Naive B cell (primary cell): ENCODE data around the gene TANC1. TPM values are rescaled to one million over a fixed set of nuclear protein-coding genes. Genes with fewer than 3 reads are reported as not detected.
"Not testable (repeated sequence)": the region's sequence is repeated elsewhere in the genome, so short reads cannot be mapped to it uniquely, and the experiment has no call there.

Source experiments
- ATAC-seq, 2 donors: fragments of 150-1000 bp; cut with Tn5 transposase; 2 replicates each; pipeline ENCODE4 v1.10.0; 2021; ENCODE audit warnings: low read depth in 2 of 2, mild to moderate bottlenecking in 2 of 2, moderate library complexity in 2 of 2
- DNase-seq: peaks from one replicate; pipeline ENCODE4 v3.0.0; 2022
- H3K27ac Mint-ChIP-seq, 6 donors: one replicate each; pipeline ENCODE4 v1.8.0; 2020 to 2022; ENCODE audit warnings: mild to moderate bottlenecking in 6 of 6, mixed read lengths in 6 of 6, moderate library complexity in 5 of 6, inconsistent platforms in 2 of 6
- H3K27me3 Mint-ChIP-seq, 3 donors: one replicate each; pipeline ENCODE4 v1.8.0; 2021 to 2022; ENCODE audit warnings: mixed read lengths in 3 of 3, mild to moderate bottlenecking in 1 of 3
- H3K36me3 Mint-ChIP-seq, 2 donors: one replicate each; pipeline ENCODE4 v1.8.0; 2020 to 2022; ENCODE audit warnings: mixed read lengths in 2 of 2, inconsistent platforms in 1 of 2, mild to moderate bottlenecking in 1 of 2
- H3K4me1 Mint-ChIP-seq, 3 donors: one replicate each; pipeline ENCODE4 v1.8.0; 2020 to 2022; ENCODE audit warnings: mixed read lengths in 3 of 3, inconsistent platforms in 1 of 3, mild to moderate bottlenecking in 1 of 3, moderate library complexity in 1 of 3
- H3K4me3 Mint-ChIP-seq, 8 donors: one replicate each; pipeline ENCODE4 v1.8.0; 2020 to 2022; ENCODE audit warnings: mild to moderate bottlenecking in 8 of 8, mixed read lengths in 8 of 8, moderate library complexity in 8 of 8, inconsistent platforms in 2 of 8
- H3K9me3 Mint-ChIP-seq, 7 donors: one replicate each; pipeline ENCODE4 v1.8.0; 2020 to 2022; ENCODE audit warnings: mixed read lengths in 7 of 7, mild to moderate bottlenecking in 5 of 7, inconsistent platforms in 2 of 7, moderate library complexity in 1 of 7
- polyA plus RNA-seq, 6 donors: library from polyadenylated mRNA; unstranded; fragments of 300-500 nt; fragmentation: Illumina TruSeq; gene quantifications; one replicate each; pipeline ENCODE4 v1.2.3, GENCODE V29; 2021; ENCODE audit warnings: low read depth in 6 of 6

TANC1 gene
- polyA plus RNA-seq, 6 donors from 2014 or later = 0.05 to 0.16 (median 0.09) TPM; not detected in 2

GRCh38 chr2:159131267-159131913 lies 162.9 kb downstream of the TANC1 start:
- Mint-ChIP-seq H3K27ac (peak overlapping the region in 1 of 6 donors; percentile 1), H3K9me3 (peaks cover 0 to 6% (median 0%) of the 10 kb centered on the region in 7 donors), H3K4me3 (no peak overlapping the region), H3K36me3 (no peaks in the 10 kb centered on the region), H3K4me1 (peaks cover 0 to 12% (median 0%) of the 10 kb centered on the region in 3 donors), H3K27me3 (peaks cover 0 to 19% (median 4%) of the 10 kb centered on the region in 3 donors)
- DNase-seq = no peak
- ATAC-seq = no peak

- ATAC-seq (no peak), DNase-seq (no peak)
- Mint-ChIP-seq H3K4me1 (peaks cover 0 to 12% (median 0%) of the 10 kb centered on the region in 3 donors), H3K36me3 (no peaks in the 10 kb centered on the region), H3K27ac (no peak overlapping the region), H3K4me3 (no peak overlapping the region), H3K27me3 (peaks cover 0 to 19% (median 4%) of the 10 kb centered on the region in 3 donors), H3K9me3 (peaks cover 0 to 6% (median 0%) of the 10 kb centered on the region in 7 donors)
Measured at GRCh38 chr2:159131914-159132281, 163.5 kb downstream of the TANC1 start.

- no peak for DNase-seq
- no peak for ATAC-seq
- peaks cover 0 to 19% (median 4%) of the 10 kb centered on the region in 3 donors for H3K27me3 Mint-ChIP-seq
- no peak overlapping the region for H3K4me3 Mint-ChIP-seq
- H3K36me3 Mint-ChIP-seq = no peaks in the 10 kb centered on the region
- H3K9me3 Mint-ChIP-seq = no peaks in the 10 kb centered on the region
- peaks cover 0 to 12% (median 0%) of the 10 kb centered on the region in 3 donors for H3K4me1 Mint-ChIP-seq
- H3K27ac Mint-ChIP-seq = no peak overlapping the region
Measured at GRCh38 chr2:159133797-159134196, 165.4 kb downstream of the TANC1 start.

GRCh38 chr2:159134979-159135378 lies 166.5 kb downstream of the TANC1 start:
- DNase-seq (no peak), ATAC-seq (no peak)
- H3K4me1 Mint-ChIP-seq = peaks cover 0 to 3% (median 0%) of the 10 kb centered on the region in 3 donors
- no peaks in the 10 kb centered on the region for H3K9me3 Mint-ChIP-seq
- no peak overlapping the region for H3K27ac Mint-ChIP-seq
- no peaks in the 10 kb centered on the region for H3K36me3 Mint-ChIP-seq
- peaks cover 0 to 12% (median 4%) of the 10 kb centered on the region in 3 donors for H3K27me3 Mint-ChIP-seq
- no peak overlapping the region for H3K4me3 Mint-ChIP-seq

GRCh38 chr2:159136391-159136790 lies 168.0 kb downstream of the TANC1 start:
- Mint-ChIP-seq H3K27ac (no peak overlapping the region), H3K27me3 (peaks cover 3 to 4% (median 4%) of the 10 kb centered on the region in 3 donors), H3K4me1 (no peaks in the 10 kb centered on the region), H3K4me3 (no peak overlapping the region), H3K9me3 (peaks cover 0 to under 1% (median 0%) of the 10 kb centered on the region in 7 donors), H3K36me3 (no peaks in the 10 kb centered on the region)
- ATAC-seq (no peak), DNase-seq (no peak)

- no peak for DNase-seq
- H3K36me3 Mint-ChIP-seq = no peaks in the 10 kb centered on the region
- no peaks in the 10 kb centered on the region for H3K4me1 Mint-ChIP-seq
- no peak overlapping the region for H3K27ac Mint-ChIP-seq
- no peak overlapping the region for H3K4me3 Mint-ChIP-seq
- peaks cover 0 to 2% (median 0%) of the 10 kb centered on the region in 7 donors for H3K9me3 Mint-ChIP-seq
- ATAC-seq = no peak
- H3K27me3 Mint-ChIP-seq = peaks cover 0 to 9% (median 0%) of the 10 kb centered on the region in 3 donors
Measured at GRCh38 chr2:159137511-159138241, 169.2 kb downstream of the TANC1 start.

GRCh38 chr2:159138642-159139182 lies 170.3 kb downstream of the TANC1 start:
- DNase-seq = no peak
- Mint-ChIP-seq H3K4me3 (no peak overlapping the region), H3K4me1 (no peaks in the 10 kb centered on the region), H3K9me3 (peaks cover 0 to 2% (median 0%) of the 10 kb centered on the region in 7 donors), H3K27me3 (peaks cover 0 to 9% (median 0%) of the 10 kb centered on the region in 3 donors), H3K36me3 (no peaks in the 10 kb centered on the region), H3K27ac (no peak overlapping the region)
- no peak for ATAC-seq

GRCh38 chr2:159139216-159139933 lies 170.9 kb downstream of the TANC1 start:
- Mint-ChIP-seq H3K4me1 (no peaks in the 10 kb centered on the region), H3K27me3 (peaks cover 0 to 9% (median 4%) of the 10 kb centered on the region in 3 donors), H3K36me3 (no peaks in the 10 kb centered on the region), H3K9me3 (peaks cover 0 to 2% (median 0%) of the 10 kb centered on the region in 7 donors), H3K27ac (peak overlapping the region in 1 of 6 donors; percentile 73), H3K4me3 (no peak overlapping the region)
- DNase-seq (no peak), ATAC-seq (no peak)

- Mint-ChIP-seq H3K4me1 (no peaks in the 10 kb centered on the region), H3K4me3 (no peak overlapping the region), H3K9me3 (peaks cover 0 to 2% (median 0%) of the 10 kb centered on the region in 7 donors), H3K27ac (peak overlapping the region in 1 of 6 donors; percentile 73), H3K36me3 (no peaks in the 10 kb centered on the region), H3K27me3 (peaks cover 0 to 9% (median 4%) of the 10 kb centered on the region in 3 donors)
- no peak for DNase-seq
- no peak for ATAC-seq
Measured at GRCh38 chr2:159140070-159140769, 171.8 kb downstream of the TANC1 start.

- not testable (repeated sequence) for ATAC-seq, H3K4me1 Mint-ChIP-seq, DNase-seq, H3K4me3 Mint-ChIP-seq, H3K36me3 Mint-ChIP-seq, H3K9me3 Mint-ChIP-seq
- peak overlapping the region in 1 of 6 donors; percentile 12 for H3K27ac Mint-ChIP-seq
- H3K27me3 Mint-ChIP-seq = peaks cover under 1 to 10% (median 4%) of the 10 kb centered on the region in 3 donors
Measured at GRCh38 chr2:159140821-159141220, 172.4 kb downstream of the TANC1 start.

- Mint-ChIP-seq H3K9me3 (peaks cover 0 to 2% (median 0%) of the 10 kb centered on the region in 7 donors), H3K36me3 (no peaks in the 10 kb centered on the region), H3K4me1 (peaks cover 0 to 6% (median 0%) of the 10 kb centered on the region in 3 donors), H3K4me3 (no peak overlapping the region), H3K27ac (no peak overlapping the region), H3K27me3 (peaks cover 9 to 15% (median 11%) of the 10 kb centered on the region in 3 donors)
- ATAC-seq = no peak
- no peak for DNase-seq
Measured at GRCh38 chr2:159144776-159145614, 176.6 kb downstream of the TANC1 start.

- peaks cover 0 to 2% (median 0%) of the 10 kb centered on the region in 7 donors for H3K9me3 Mint-ChIP-seq
- H3K36me3 Mint-ChIP-seq = no peaks in the 10 kb centered on the region
- H3K4me3 Mint-ChIP-seq = no peak overlapping the region
- ATAC-seq (no peak), DNase-seq (no peak)
- H3K27me3 Mint-ChIP-seq = peaks cover 9 to 15% (median 11%) of the 10 kb centered on the region in 3 donors
- H3K4me1 Mint-ChIP-seq = peaks cover 0 to 6% (median 0%) of the 10 kb centered on the region in 3 donors
- H3K27ac Mint-ChIP-seq = no peak overlapping the region
Measured at GRCh38 chr2:159145745-159146354, 177.4 kb downstream of the TANC1 start.
